Measurements from ENCODE around the gene TPO.

GRCh38 chr2:1486670-1487069 is 73.4 kb downstream of the TPO start:
- TF ChIP-seq POLR2AphosphoS5 (IDR thresholded peaks at IDR 0.05; ENCODE audit: low read depth, low read length), result no peak
- TF ChIP-seq SIN3A (IDR thresholded peaks at IDR 0.05; ENCODE audit: borderline replicate concordance, insufficient read depth, low read length), result no peak
- no peak for TF ChIP-seq REST (IDR thresholded peaks at IDR 0.05; ENCODE audit: insufficient read depth in 1 of 2, low read depth in 2 of 2, low read length in 2 of 2)

Data from PFSK-1 (cell line).